Mononuclear cell (primary cell): ENCODE data around the gene TRIP13. TPM values are rescaled to one million over a fixed set of nuclear protein-coding genes. Genes with fewer than 3 reads are reported as not detected.
"Not testable (repeated sequence)": the region's sequence is repeated elsewhere in the genome, so short reads cannot be mapped to it uniquely, and the experiment has no call there.

ENCODE experiments used
- H3K27me3 ChIP-seq: 2 replicates; pipeline ENCODE4 v1.6.0; 2011; ENCODE audit warnings: low read length, control low read depth; ENCODE audit not compliant: insufficient read depth
- H3K4me1 ChIP-seq: 2 replicates; pipeline ENCODE4 v1.5.1; 2011; ENCODE audit warnings: mild to moderate bottlenecking, low read length, control low read depth; ENCODE audit not compliant: insufficient read depth
- H3K4me3 ChIP-seq: 2 replicates; pipeline ENCODE4 v1.5.1; 2011; ENCODE audit warnings: mild to moderate bottlenecking, low read length, moderate library complexity
- H3K9me3 ChIP-seq: 2 replicates; pipeline ENCODE4 v1.5.1; 2011; ENCODE audit warnings: low read depth, mild to moderate bottlenecking, control low read depth, low read length
- total RNA-seq: library from RNA; depleted of rRNA; stranded (reverse); fragments of >200 nt; gene quantifications from one replicate; pipeline ENCODE4 v1.2.3, GENCODE V29; 2012

TRIP13 gene
- total RNA-seq, 1 donor: 0.21 TPM

DNA sequence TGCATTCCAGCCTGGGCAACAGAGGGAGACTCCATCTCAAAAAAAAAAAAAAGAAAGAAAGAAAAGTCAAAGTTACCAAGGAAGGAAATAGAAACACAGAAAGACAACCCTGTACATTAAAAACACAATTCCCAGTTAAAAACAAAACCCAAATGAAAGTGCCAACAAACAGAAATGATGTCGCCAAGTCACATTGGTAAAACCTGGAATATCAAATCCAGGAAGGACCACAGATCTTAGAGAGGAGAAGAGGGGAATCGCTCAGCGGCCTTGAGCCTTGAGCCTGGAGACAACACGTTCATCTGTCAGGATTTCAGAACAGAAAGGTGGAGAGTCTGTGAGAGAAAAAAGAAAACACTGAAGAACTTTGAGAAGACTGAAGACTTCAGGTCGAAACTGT is 40.7 kb upstream of the TRIP13 start:
- Histone ChIP-seq H3K27me3 (no peaks in the 10 kb centered on the region), H3K4me1 (no peaks in the 10 kb centered on the region), H3K4me3 (no peak overlapping the region), H3K9me3 (no peaks in the 10 kb centered on the region)

DNA sequence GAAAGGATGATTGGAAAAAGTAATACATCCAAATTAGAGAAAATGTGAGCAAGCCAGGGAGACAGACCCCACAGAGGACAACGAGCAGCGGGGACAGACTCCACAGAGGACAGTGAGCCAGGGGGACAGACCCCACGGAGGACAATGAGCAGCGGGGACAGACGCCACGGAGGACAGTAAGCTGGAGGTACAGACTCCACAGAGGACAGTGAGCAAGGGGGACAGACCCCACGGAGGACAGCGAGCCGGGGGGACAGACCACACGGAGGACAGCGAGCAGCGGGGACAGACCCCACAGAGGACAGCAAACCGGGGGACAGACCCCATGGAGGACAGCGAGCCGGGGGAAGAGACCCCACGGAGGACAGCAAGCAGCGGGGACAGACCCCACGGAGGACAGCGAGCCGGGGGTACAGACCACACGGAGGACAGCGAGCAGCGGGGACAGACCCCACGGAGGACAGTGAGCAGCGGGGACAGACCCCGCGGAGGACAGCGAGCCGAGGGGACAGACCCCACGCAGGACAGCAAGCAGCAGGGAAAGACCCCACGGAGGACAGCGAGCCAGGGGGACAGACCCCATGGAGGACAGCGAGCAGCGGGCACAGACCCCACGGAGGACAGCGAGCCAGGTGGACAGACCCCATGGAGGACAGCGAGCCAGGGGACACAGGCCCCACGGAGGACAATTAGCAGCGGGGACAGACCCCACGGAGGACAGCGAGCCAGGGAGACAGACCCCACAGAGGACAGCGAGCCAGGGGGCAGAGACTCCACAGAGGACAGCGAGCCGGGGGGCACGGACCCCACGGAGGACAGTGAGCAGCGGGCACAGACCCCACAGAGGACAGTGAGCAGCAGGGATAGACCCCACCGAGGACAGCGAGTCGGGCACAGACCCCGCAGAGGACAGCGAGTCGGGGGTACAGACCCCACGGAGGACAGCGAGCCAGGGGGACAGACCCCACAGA is 40.0 kb upstream of the TRIP13 start:
- Histone ChIP-seq H3K9me3 (no peaks in the 10 kb centered on the region), H3K4me3 (no peak overlapping the region), H3K4me1 (no peaks in the 10 kb centered on the region), H3K27me3 (no peaks in the 10 kb centered on the region)

DNA sequence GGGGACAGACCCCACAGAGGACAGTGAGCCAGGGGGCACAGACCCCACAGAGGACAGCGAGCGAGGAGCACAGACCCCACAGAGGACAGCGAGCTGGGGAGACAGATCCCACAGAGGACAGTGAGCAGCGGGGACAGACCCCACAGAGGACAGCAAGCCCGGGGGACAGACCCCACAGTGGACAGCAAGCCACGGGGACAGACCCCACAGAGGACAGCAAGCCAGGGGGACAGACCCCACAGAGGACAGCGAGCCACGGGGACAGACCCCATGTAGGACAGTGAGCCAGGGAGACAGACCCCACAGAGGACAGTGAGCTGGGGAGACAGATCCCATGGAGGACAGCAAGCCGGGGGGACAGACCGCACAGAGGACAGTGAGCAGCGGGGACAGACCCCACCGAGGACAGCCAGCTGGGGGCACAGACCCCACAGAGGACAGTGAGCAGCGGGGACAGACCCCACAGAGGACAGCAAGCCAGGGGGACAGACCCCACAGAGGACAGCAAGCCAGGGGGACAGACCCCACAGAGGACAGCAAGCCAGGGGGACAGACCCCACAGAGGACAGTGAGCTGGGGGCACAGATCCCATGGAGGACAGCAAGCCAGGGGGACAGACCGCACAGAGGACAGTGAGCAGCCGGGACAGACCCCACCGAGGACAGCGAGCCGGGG is 39.1 kb upstream of the TRIP13 start:
- not testable (repeated sequence) for H3K27me3 ChIP-seq, H3K4me1 ChIP-seq, H3K9me3 ChIP-seq, H3K4me3 ChIP-seq

DNA sequence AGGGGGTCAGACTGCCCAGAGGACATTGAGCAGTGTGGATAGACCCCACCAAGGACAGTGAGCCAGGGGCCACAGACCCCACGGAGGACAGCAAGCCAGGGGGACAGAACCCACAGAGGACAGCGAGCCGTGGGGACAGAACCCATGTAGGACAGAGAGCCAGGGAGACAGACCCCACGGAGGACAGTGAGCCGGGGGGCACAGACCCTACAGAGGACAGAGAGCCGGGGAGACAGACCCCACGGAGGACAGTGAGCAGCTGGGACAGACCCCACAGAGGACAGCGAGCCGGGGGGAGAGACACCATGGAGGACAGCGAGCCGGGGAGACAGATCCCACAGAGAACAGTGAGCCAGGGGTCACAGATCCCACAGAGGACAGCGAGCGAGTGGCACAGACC is 38.5 kb upstream of the TRIP13 start:
- no peaks in the 10 kb centered on the region for H3K9me3 ChIP-seq

DNA sequence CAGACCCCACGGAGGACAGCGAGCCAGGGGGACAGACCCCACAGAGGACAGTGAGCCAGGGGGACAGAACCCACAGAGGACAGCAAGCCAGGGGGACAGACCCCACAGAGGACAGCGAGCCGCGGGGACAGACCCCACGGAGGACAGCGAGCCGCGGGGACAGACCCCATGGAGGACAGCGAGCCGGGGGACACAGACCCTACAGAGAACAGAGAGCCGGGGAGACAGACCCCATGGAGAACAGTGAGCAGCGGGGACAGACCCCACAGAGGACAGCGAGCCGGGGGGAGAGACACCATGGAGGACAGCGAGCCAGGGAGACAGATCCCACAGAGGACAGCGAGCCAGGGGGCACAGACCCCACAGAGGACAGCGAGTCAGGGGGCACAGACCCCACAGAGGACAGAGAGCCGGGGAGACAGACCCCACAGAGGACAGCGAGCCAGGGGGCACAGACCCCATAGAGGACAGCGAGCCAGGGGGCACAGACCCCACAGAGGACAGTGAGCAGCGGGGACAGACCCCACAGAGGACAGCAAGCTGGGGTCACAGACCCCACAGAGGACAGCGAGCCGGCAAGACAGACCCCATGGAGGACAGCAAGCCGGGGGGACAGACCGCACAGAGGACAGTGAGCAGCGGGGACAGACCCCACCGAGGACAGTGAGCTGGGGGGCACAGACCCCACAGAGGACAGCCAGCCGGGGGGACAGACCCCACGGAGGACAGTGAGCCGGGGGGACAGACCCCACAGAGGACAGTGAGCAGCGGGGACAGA is 37.5 kb upstream of the TRIP13 start:
- Histone ChIP-seq H3K27me3 (no peaks in the 10 kb centered on the region), H3K4me1 (no peaks in the 10 kb centered on the region), H3K4me3 (no peak overlapping the region), H3K9me3 (no peaks in the 10 kb centered on the region)

More for the DNA sequence above, 38.5 kb upstream of the TRIP13 start:
- Histone ChIP-seq H3K4me3 (no peak overlapping the region), H3K4me1 (no peaks in the 10 kb centered on the region), H3K27me3 (no peaks in the 10 kb centered on the region)

DNA sequence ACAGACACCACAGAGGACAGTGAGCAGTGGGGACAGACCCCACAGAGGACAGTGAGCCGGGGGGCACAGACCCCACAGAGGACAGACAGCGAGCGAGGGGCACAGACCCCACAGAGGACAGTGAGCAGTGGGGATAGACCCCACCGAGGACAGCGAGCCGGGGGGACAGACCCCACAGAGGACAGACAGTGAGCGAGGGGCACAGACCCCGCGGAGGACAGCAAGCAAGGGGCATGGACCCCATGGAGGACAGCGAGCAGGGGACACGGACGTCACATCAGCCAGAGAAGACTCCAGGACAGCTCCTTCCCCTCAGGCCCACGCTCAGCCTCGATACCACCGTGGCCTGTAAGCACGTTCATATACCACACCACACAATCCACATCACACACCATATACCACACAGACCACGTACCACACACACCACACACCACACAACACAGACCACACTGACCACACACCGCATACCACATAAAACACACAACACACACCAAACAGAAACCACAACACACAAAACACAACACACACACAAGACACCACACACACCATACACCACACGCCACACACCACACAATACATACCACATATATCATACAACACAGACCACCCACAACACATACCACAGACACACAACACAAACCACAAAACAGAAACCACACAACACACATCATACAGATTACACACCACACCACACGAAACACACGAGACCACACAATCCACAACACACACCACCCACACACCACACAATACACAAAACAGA is 36.7 kb upstream of the TRIP13 start:
- no peaks in the 10 kb centered on the region for H3K27me3 ChIP-seq
- H3K9me3 ChIP-seq: no peaks in the 10 kb centered on the region
- no peak overlapping the region for H3K4me3 ChIP-seq
- no peaks in the 10 kb centered on the region for H3K4me1 ChIP-seq

DNA sequence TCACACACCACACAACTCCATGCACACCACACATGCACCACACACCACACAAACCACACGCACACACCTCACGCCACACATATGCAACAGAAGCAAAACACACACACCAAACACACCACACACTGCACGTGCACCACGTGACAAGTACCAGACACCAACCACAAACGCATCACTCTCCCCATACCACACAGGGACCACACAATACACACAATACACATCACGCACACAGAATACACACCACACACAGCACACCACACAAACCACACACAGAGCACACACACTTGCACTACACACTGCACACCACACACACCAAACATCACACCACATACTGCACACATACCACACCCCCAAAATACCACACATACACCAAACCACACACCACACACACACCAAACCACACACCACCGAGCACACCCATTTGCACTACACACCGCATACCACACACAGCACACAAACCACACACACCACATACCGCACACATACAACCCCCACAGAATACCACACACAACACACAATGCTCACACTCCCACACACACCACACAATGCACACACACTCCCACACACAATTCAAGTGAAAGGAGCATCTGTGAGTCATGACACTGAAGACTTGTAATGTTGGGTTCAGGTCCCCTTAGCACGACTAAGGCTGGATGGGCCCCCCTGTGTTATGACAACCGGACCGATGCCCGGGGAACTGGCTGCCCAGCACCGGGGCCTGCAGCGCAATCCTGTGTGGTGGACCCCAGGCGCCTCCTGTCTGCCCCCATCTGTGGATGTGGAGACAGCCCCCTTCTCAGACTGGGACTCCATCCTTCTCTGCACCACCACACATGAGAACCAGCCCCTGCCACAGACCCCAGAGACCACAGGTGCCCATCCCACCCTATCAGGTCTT is 35.9 kb upstream of the TRIP13 start:
- H3K4me3 ChIP-seq: no peak overlapping the region
- no peaks in the 10 kb centered on the region for H3K27me3 ChIP-seq
- no peaks in the 10 kb centered on the region for H3K9me3 ChIP-seq
- no peaks in the 10 kb centered on the region for H3K4me1 ChIP-seq

DNA sequence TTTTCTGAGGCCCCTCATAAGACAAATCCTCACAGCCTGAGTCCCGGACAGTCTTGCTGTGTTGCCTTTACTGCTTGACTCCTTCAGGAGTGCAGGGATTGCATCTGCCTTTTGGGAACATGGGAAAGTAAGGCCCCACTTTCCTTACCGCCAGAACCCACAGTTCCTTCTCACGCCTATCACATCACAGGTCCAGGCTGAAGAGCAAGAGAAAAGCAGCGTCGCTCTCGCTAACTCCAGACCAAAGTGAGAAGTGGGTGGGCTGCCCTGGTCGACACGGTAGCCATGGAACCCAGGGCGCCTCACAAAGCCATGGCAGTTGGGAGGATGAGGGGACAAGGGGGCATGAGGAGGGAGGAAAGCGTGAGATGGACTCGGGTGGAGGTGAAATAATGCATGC is 34.0 kb upstream of the TRIP13 start:
- no peaks in the 10 kb centered on the region for H3K27me3 ChIP-seq
- H3K4me3 ChIP-seq: no peak overlapping the region
- no peaks in the 10 kb centered on the region for H3K9me3 ChIP-seq
- H3K4me1 ChIP-seq: no peaks in the 10 kb centered on the region

DNA sequence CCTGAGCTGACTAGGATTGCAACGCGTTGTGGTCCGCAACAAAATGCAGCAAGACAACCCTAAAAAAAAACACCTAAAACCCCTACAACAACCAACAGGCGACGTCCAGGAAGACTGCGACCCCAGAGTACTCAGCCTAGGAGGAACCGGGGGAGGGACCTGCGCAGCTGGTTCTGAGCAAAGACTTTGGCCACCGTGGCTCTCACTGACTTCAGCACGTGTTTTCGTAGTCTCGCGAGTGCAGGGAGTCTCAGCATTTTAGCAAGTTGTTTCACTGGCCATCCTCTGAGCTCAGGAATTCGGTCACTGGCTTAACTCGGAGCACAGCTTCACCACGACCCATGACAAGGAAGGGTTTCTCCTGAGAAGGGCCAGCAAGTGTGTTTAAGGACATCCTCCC is 33.3 kb upstream of the TRIP13 start:
- no peaks in the 10 kb centered on the region for H3K4me1 ChIP-seq
- no peaks in the 10 kb centered on the region for H3K9me3 ChIP-seq
- H3K4me3 ChIP-seq: no peak overlapping the region
- no peaks in the 10 kb centered on the region for H3K27me3 ChIP-seq

DNA sequence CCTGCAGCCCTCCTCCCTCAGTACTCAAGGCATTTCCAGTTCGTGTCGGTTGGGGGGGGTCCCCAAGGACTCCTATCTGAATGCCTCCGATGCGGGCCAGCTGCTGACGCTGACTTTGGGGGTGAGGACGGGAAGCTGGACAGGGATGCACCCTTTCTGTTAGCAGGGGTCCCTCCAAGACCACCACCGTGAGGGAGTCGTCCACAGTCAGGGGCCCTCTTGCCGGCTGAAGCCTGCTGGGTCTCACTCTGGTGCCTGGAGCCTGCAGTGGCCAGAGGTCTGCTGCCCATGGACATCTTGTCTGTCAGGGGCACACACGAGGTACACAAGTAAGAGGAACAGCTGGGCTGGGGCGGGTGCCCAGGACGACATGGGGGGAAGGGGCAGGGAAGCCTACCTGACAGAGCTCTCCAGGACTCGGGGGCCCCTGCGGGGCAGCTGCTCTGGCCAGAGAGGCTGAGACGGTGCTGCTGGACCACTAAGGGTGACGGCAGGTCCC is 32.8 kb upstream of the TRIP13 start:
- no peaks in the 10 kb centered on the region for H3K4me1 ChIP-seq
- H3K9me3 ChIP-seq: no peaks in the 10 kb centered on the region
- no peak overlapping the region for H3K4me3 ChIP-seq
- no peaks in the 10 kb centered on the region for H3K27me3 ChIP-seq

DNA sequence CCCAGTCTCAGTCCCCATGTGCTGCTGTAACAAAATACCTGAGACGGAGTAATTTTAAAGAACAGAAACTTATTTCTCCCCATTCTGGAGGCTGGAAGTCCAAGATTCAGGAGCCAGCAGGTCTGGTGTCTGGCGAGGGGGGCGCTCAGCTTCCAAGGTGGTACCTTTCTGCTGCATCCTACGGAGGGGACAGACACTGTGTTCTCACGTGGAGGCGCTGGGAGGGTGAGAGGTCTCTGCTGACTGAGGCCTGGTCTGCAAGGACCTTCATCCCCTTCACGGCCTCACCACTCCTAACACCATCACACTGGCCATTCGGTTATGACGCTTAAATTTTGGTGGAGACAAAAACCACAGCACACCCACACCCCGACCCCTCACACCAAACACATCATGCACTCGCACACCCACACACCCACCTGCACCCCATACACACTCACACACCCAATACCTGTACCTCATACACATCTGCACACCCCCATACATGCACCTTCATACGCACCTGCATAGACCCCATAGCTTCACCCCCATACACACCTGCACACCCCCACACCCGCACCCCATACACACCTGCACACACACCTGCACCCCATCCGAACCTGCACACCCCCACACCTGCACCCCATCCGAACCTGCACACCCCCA is 32.1 kb upstream of the TRIP13 start:
- H3K4me3 ChIP-seq: no peak overlapping the region
- no peaks in the 10 kb centered on the region for H3K4me1 ChIP-seq

DNA sequence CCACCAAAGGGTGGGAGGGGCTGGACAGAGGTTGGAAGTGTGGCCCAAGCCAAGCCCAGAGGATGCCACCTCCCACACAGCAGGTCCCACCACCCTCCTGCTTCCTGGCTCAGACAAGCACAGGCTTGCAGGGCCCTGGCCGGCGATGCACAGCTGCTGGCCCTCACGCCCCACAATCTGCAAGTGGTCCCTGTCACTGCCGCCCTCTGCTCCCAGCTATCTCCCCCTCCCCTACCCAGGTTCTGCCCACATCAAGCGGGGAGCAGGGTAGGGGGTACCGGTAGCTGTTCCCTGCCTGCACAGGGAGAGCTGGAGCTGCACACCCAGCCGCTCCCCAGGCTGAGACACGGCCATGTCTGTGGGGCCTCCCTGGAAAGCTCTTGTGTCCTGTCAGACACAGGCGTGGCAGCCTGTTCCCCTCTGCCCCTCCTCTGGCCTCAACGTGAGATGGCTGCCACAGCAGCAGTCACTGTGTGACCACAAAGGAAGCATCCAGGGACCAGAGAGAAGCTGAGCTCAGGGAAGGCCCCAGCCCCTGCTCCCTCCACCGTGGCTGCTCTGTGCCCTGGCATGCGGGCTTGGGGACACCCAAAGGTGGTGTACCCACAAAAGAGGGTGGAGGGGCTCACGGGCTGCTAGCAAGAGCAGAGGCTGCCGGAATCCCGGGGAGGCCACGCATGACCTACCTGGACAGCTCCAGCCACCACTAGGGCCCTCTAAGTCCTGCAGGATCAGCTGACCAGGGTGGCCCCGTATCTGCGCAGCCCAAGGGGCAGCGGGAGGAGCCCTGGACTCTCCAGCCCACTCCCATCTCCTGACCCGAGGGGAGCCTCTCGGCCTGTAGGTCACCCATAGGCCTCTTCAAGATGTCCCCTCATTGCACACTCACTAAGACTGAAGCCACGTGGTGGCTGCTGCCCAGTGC is 31.0 kb upstream of the TRIP13 start:
- Histone ChIP-seq H3K4me1 (no peaks in the 10 kb centered on the region), H3K4me3 (no peak overlapping the region), H3K9me3 (no peaks in the 10 kb centered on the region), H3K27me3 (no peaks in the 10 kb centered on the region)

More for the DNA sequence above, 32.1 kb upstream of the TRIP13 start:
- Histone ChIP-seq H3K9me3 (no peaks in the 10 kb centered on the region), H3K27me3 (no peaks in the 10 kb centered on the region)
